ENCODE data around the gene ROPN1B.

- TF ChIP-seq POLR2A (IDR thresholded peaks at IDR 0.05) (no peak), CTCF (IDR thresholded peaks at IDR 0.05) (no peak)
Measured at GRCh38 chr3:126014252-126014651, 45.3 kb downstream of the ROPN1B start.

Measured in esophagus squamous epithelium (tissue), 4 donors.